A172 (cell line): ENCODE data around the gene NME1. TPM values are rescaled to one million over a fixed set of nuclear protein-coding genes. Genes with fewer than 3 reads are reported as not detected.
"Not testable (repeated sequence)": the region's sequence is repeated elsewhere in the genome, so short reads cannot be mapped to it uniquely, and the experiment has no call there.

ENCODE experiments used
- DNase-seq: peaks from one replicate; pipeline ENCODE4 v3.0.0-alpha.2; 2015; ENCODE audit warnings: low spot score
- total RNA-seq: library from RNA; depleted of rRNA; stranded (reverse); fragments of >200 nt; shearing (Covaris generic); gene quantifications from 2 replicates; pipeline ENCODE4 v1.2.3, GENCODE V29; 2014

NME1 gene
- total RNA-seq, 1 experiment from 2014 or later, result 472 TPM

- DNase-seq, result no peak
Measured at GRCh38 chr17:51144266-51145022, 8.9 kb upstream of the NME1 start.

- peak; percentile 36 for DNase-seq
Measured at GRCh38 chr17:51147650-51148049, 5.7 kb upstream of the NME1 start.

- DNase-seq, result no peak
Measured at GRCh38 chr17:51149163-51149562, 4.2 kb upstream of the NME1 start.

GRCh38 chr17:51150932-51151331 lies 2.4 kb upstream of the NME1 start:
- DNase-seq, result no peak

GRCh38 chr17:51152766-51153209 lies 571 bp upstream of the NME1 start:
- peak; percentile 37 for DNase-seq

GRCh38 chr17:51154176-51154575 lies 817 bp downstream of the NME1 start:
- DNase-seq, result peak; percentile 24

- no peak for DNase-seq
Measured at GRCh38 chr17:51155416-51155815, 2.1 kb downstream of the NME1 start.

- DNase-seq, result no peak
Measured at GRCh38 chr17:51159604-51160003, 6.2 kb downstream of the NME1 start.

GRCh38 chr17:51161541-51161940 lies 8.2 kb downstream of the NME1 start:
- DNase-seq, result no peak

- DNase-seq, result no peak
Measured at GRCh38 chr17:51164911-51165679, 11.7 kb downstream of the NME1 start.

GRCh38 chr17:51165680-51166197 lies 12.4 kb downstream of the NME1 start:
- DNase-seq, result no peak

- DNase-seq, result peak; percentile 86
Measured at GRCh38 chr17:51166198-51166986, 13.0 kb downstream of the NME1 start, which contains the start of gene NME2. TSS of gene NME2 (plus strand) at chr17:51166411. CDS start at chr17:51166831, 420 bp downstream.

- peak; percentile 38 for DNase-seq
Measured at GRCh38 chr17:51166987-51167931, 13.9 kb downstream of the NME1 start.

- no peak for DNase-seq
Measured at GRCh38 chr17:51169340-51169739, 16.0 kb downstream of the NME1 start.

GRCh38 chr17:51170736-51171135 lies 17.4 kb downstream of the NME1 start:
- DNase-seq, result no peak

GRCh38 chr17:51172030-51172429 lies 18.7 kb downstream of the NME1 start:
- not testable (repeated sequence) for DNase-seq

GRCh38 chr17:51180486-51180885 lies 27.1 kb downstream of the NME1 start:
- DNase-seq, result no peak

- no peak for DNase-seq
Measured at GRCh38 chr17:51184124-51184523, 30.8 kb downstream of the NME1 start.

GRCh38 chr17:51185763-51186332 lies 32.5 kb downstream of the NME1 start:
- DNase-seq, result no peak

- DNase-seq, result no peak
Measured at GRCh38 chr17:51188271-51188833, 35.0 kb downstream of the NME1 start.
